HG03469 (cell line): ENCODE data around the gene TANGO6.
"Not testable (repeated sequence)": the region's sequence is repeated elsewhere in the genome, so short reads cannot be mapped to it uniquely, and the experiment has no call there.

Experiments used
- ATAC-seq: cut with Tn5 transposase; IDR thresholded peaks from one replicate; pipeline ENCODE4 v1.9.1; 2021; ENCODE audit warnings: mild to moderate bottlenecking, moderate library complexity, moderate number of reproducible peaks; ENCODE audit not compliant: unreplicated experiment

TANGO6 gene

GRCh38 chr16:69114346-69114975 lies 271.1 kb downstream of the TANGO6 start:
- ATAC-seq, result no peak

DNA sequence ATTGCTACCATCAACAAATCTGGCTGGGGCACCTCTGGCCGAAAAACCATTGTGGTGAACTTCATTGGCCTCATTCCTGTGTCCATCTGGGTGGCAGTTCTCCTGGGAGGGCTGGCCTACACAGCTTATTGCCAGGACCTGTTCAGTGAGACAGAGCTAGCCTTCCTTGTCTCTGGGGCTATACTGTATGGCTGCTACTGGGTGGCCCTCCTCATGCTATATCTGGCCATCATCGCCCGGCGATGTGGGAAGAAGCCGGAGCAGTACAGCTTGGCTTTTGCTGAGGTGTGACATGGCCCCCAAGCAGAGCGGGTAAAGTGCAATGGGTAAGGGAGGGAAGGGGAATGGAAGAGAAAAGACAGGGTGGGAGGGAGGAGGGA lies 271.6 kb downstream of the TANGO6 start:
- no peak for ATAC-seq

- no peak for ATAC-seq
Measured at GRCh38 chr16:69115361-69115760, 272.0 kb downstream of the TANGO6 start.

GRCh38 chr16:69115837-69116236 lies 272.5 kb downstream of the TANGO6 start:
- ATAC-seq, result no peak

GRCh38 chr16:69116256-69116875 lies 273.0 kb downstream of the TANGO6 start:
- ATAC-seq, result no peak

GRCh38 chr16:69116906-69117305 lies 273.6 kb downstream of the TANGO6 start:
- ATAC-seq, result no peak

- no peak for ATAC-seq
Measured at GRCh38 chr16:69118468-69118867, 275.1 kb downstream of the TANGO6 start.

DNA sequence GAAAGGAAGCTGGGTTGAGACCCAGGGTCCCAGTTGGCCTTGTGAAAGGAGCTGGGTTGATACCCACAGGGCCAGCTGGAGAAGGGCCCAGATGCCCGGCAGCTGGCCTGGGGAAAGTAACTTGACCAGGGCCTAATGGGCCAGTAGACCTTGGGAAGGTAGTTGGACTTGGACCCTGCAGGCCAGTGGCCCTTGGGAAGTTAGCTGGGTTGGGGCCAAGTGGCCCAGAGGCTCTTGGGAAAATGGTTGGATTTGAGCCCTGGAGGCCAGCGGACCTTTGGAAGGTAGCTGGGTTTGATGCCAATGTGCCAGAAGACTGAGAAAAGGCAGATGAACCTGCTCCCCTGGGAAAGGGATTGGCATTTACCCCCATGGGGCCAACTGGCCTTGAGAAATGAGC lies 275.7 kb downstream of the TANGO6 start:
- no peak for ATAC-seq

DNA sequence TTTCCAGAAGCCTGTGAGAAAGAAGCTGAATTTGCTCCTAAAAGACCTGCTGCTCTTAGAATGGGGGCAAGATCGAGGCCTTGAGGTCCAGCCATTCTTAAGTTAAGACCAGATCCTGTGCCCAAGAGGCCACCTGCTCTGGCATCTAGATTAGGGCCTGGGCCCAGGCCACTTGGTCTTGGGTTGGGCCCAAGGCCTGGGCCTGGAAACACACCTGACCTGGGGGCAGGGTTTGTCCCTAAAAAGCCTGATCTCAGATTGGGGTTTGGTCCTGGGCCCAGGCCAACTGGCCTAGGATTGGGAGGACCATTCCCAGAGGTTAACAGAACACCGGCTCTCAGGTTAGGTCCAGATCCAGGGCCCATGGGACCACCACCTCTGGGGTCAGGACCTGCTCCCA lies 276.2 kb downstream of the TANGO6 start:
- no peak for ATAC-seq

DNA sequence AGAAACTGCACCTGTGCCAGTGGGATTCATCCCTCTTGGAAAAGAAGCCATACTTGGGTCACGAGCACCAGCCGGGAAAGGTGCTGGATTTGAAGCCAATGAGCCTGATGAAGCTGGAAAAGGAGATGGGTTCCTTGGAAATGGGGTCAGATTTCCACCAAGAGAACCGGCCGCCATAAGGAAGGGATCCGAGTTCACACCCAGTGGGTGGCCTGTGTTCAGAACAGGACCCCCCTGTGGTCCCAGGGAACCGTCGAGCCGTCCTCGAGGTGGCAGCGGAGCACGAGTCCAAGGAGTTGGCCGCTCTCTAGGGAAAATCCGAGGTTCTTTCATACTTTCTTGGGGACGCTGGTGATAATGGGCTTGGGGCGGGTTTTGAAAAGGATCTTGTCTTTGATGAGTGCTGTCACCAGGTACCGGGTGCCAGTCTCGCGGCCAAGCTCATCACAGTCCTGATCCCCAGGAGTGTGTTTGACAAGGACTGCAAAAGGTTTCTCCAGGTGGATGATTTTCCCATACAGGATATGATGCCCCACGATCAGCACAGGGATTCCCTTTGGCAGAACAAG lies 276.8 kb downstream of the TANGO6 start:
- no peak for ATAC-seq

- no peak for ATAC-seq
Measured at GRCh38 chr16:69123910-69124309, 280.6 kb downstream of the TANGO6 start.

GRCh38 chr16:69124406-69124805 lies 281.1 kb downstream of the TANGO6 start:
- not testable (repeated sequence) for ATAC-seq

DNA sequence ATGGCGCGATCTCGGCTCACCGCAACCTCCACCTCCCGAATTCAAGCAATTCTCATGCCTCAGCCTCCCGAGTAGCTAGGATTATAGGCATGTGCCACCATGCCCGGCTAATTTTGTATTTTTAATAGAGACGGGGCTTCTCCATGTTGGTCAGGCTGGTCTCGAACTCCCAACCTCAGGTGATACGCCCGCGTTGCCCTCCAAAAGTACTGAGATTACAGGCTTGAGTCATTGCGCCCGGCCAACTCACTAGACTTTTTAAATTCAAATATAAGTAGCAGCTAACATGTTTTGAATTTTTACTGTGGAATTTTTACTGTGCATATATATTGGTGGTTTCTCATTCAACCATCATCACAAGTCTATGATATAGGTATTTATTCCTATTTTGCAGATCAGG lies 281.6 kb downstream of the TANGO6 start:
- ATAC-seq, result not testable (repeated sequence)

- ATAC-seq, result no peak
Measured at GRCh38 chr16:69126221-69126620, 282.9 kb downstream of the TANGO6 start.

DNA sequence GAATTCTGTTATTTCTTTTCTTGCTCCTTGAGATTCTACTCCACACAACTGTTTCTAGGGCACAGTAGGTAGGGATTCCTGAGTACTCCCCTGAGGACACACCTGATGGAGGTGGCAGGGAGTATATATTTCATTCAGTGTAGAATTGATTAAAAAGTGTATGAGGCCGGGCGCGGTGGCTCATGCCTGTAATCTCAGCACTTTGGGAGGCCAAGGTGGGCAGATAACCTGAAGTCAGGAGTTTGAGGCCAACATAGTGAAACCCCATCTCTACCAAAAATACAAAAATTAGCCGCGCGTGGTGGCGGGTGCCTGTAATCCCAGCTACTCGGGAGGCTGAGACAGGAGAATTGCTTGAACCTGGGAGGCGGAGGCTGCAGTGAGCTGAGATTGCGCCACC lies 283.5 kb downstream of the TANGO6 start:
- not testable (repeated sequence) for ATAC-seq

GRCh38 chr16:69127966-69128510 lies 284.7 kb downstream of the TANGO6 start:
- ATAC-seq, result no peak

DNA sequence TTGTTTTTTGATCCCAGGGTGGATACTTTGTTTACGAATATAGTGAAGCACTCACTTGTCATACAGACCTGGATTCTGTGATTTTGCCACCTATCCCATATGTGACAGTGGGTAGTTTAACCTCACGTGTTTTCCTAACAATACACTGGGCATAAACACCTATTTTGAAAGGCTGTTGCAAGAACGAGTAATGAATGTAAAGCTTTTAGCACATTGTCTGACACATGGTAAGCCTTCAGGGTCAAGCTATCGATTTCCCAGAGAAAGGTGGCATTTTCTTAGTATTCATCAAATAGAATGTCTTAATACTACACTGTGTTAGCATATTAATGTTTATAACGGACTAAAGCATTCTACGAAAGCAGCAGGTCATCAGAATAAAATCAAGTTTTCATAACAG lies 287.1 kb downstream of the TANGO6 start:
- no peak for ATAC-seq

DNA sequence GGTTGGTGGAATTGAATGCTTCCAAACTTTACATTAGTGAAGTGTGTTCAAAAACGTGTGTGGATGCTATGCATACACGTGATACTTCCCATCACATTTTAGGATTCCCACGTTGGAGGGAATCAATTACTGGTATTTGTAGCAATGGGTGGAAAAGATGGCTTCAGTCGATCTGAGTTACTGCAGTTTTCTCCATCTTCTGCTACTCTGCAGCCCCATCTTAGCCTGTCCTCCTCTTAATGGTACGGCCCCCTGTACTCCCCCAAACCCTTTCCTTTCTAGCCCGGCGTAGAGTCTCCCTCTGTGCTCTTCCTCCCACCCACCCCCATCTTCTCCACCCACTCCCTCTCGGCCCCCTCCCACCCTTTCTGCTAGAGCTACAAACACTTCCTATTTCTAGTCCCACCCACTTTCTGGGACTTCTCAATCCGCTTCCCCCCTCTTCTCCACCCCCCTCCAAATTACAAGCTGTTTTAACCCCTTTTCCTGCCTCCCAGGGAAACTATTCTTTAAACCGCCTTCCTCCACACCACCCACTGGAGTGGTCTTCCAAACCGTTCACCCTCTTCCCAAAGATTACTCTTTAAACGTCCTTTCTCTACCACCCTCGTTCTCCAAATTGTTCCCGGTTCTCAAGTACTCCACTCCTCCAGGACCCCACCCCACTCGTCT lies 288.0 kb downstream of the TANGO6 start:
- no peak for ATAC-seq

GRCh38 chr16:69131839-69132423 lies 288.6 kb downstream of the TANGO6 start:
- ATAC-seq, result peak; percentile 10

DNA sequence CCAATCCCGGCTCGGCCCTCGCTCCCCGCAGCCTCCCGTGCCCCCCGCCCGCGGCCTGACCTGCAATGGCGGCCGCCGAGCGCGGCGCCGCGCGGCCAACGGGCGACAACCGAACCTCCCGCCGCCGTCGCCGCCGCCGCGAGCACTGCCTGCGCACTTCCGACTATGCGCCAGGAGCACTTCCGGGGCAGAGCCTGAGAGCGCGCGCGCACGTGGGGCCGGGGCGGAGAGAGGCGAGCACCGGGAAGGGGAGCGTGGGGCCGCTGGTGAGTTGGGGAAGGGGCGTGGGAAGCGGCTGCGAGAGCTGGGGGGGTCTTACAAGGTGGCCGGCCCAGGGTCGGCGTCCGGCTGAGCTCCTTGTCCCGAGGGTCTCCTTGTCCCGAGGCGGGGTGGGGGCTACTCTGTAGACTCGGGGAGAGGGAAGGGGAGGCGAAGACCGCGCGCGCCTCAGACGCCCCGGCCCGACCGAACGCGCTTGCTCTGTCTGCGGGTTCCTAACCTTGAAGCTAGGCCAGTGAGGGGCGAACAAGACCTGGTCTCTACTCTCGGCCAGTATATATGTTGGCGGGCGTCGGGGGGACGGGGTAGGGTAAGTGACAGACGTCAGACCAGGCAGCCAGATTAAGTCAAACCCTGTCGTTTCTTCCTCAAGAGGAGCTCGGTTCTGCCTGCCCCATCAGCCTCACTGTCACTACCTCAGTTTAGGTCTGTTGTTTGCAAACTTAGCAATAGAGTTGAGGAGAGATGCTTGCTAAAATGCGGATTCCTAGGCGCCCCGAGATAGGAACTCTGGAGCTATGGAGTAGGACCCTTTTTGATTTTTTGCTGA lies 289.3 kb downstream of the TANGO6 start, which contains the start of the genes CHTF8 and UTP4:
Gene CHTF8, minus strand, starts transcription at position 165 of the 829 bp plus-strand sequence. CDS start 11,130 bp downstream, outside the sequence.
Gene UTP4, plus strand, starts transcription at position 226 of the 829 bp plus-strand sequence. CDS start 811 bp downstream, outside the sequence.
- peak; percentile 44 for ATAC-seq
